DOHH2 (cell line): ENCODE data around the gene TTC7B.

Experiments used
- H3F3A ChIP-seq: fragments of 200-600 bp; sonication (generic), shearing (Covaris generic); 2 replicates; pipeline ENCODE4 v1.6.0; 2016; ENCODE audit warnings: antibody characterized with exemption, mild to moderate bottlenecking; ENCODE audit not compliant: control insufficient read depth, insufficient read depth
- H3K27ac ChIP-seq: fragments of 200-600 bp; sonication (generic); 2 replicates; pipeline ENCODE4 v1.5.1; 2014; ENCODE audit warnings: low read depth, mild to moderate bottlenecking, low read length, moderate library complexity
- H3K27me3 ChIP-seq: fragments of 200-600 bp; sonication (generic); 2 replicates; pipeline ENCODE4 v1.6.1; 2014; ENCODE audit warnings: mild to moderate bottlenecking, low read length, mixed read lengths; ENCODE audit not compliant: control insufficient read depth
- H3K36me3 ChIP-seq: fragments of 200-600 bp; sonication (generic); 2 replicates; pipeline ENCODE4 v1.6.1; 2014; ENCODE audit warnings: mild to moderate bottlenecking, low read length, moderate library complexity, mixed read lengths; ENCODE audit not compliant: control insufficient read depth
- H3K4me1 ChIP-seq: fragments of 200-600 bp; sonication (generic); 2 replicates; pipeline ENCODE4 v1.6.1; 2014; ENCODE audit warnings: mild to moderate bottlenecking, low read length, mixed read lengths; ENCODE audit not compliant: control insufficient read depth
- H3K4me2 ChIP-seq: fragments of 200-600 bp; sonication (generic); 2 replicates; pipeline ENCODE4 v1.6.0; 2014; ENCODE audit warnings: mild to moderate bottlenecking, low read length, moderate library complexity
- H3K4me3 ChIP-seq: fragments of 200-600 bp; sonication (generic); 2 replicates; pipeline ENCODE4 v1.5.1; 2014; ENCODE audit warnings: mild to moderate bottlenecking, low read length, mixed read lengths
- H3K79me2 ChIP-seq: fragments of 200-600 bp; sonication (generic); 2 replicates; pipeline ENCODE4 v1.6.1; 2014; ENCODE audit warnings: mild to moderate bottlenecking, low read length, mixed read lengths; ENCODE audit not compliant: control insufficient read depth
- H3K9me2 ChIP-seq: fragments of 200-600 bp; sonication (generic); replicated peaks from 2 replicates; pipeline ENCODE4 v1.6.1; 2014; ENCODE audit warnings: mild to moderate bottlenecking, low read length, mixed read lengths; ENCODE audit not compliant: control insufficient read depth
- H3K9me3 ChIP-seq: fragments of 200-600 bp; sonication (generic); 2 replicates; pipeline ENCODE4 v1.6.1; 2014; ENCODE audit warnings: antibody characterized with exemption, low read length, mixed read lengths; ENCODE audit not compliant: control insufficient read depth, insufficient read depth
- H4K20me1 ChIP-seq: fragments of 200-600 bp; sonication (generic); 2 replicates; pipeline ENCODE4 v1.6.0; 2014; ENCODE audit warnings: low read depth, mild to moderate bottlenecking, antibody characterized with exemption, low read length, moderate library complexity; ENCODE audit not compliant: control insufficient read depth, insufficient read depth
- CTCF ChIP-seq: fragments of 200-600 bp; sonication (generic); IDR thresholded peaks from one replicate; pipeline ENCODE4 v1.5.1; 2014; ENCODE audit warnings: antibody characterized with exemption, mild to moderate bottlenecking, low read depth, low read length; ENCODE audit not compliant: poor library complexity, severe bottlenecking
- EZH2phosphoT487 ChIP-seq: fragments of 200-600 bp; sonication (generic); IDR thresholded peaks from 2 replicates; pipeline ENCODE4 v1.6.1; 2017; ENCODE audit warnings: borderline replicate concordance, mild to moderate bottlenecking, antibody characterized with exemption, low read length, moderate library complexity, mixed read lengths

The TTC7B gene

GRCh38 chr14:90726656-90727055 is 89.6 kb downstream of the TTC7B start:
- no peak for TF ChIP-seq CTCF
- Histone ChIP-seq H3K27ac (no peak overlapping the region), H3F3A (no peaks in the 10 kb centered on the region), H3K4me3 (no peak overlapping the region), H3K79me2 (no peaks in the 10 kb centered on the region), H3K9me2 (no peaks in the 10 kb centered on the region), H3K36me3 (no peaks in the 10 kb centered on the region), H4K20me1 (no peaks in the 10 kb centered on the region), H3K4me1 (peaks cover 6% of the 10 kb centered on the region; the same call in 1 of the 2 replicates), H3K4me2 (no peak overlapping the region), H3K27me3 (no peaks in the 10 kb centered on the region; the same call in 1 of the 2 replicates), H3K9me3 (no peaks in the 10 kb centered on the region)

DNA sequence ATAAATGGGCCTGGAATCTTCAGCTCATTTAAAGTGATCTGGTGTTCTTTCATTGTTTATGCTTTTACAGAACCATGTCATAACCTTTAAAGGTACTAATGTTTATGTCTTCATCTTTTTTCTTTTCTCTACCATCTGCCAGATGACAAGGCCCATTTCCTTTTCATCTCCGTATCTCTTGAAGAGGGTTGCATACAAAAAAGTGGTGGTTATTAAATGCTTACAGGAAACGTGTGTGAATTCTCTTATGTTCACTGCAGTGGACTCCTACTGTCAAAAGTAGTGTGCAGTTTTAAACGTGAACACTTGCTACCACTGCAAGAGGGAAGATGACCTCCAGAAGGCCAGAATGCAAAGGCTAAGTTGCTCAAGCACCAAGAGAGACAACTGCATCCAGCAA is 91.4 kb downstream of the TTC7B start:
- no peaks in the 10 kb centered on the region for H3K79me2 ChIP-seq
- H3K9me2 ChIP-seq: no peaks in the 10 kb centered on the region
- TF ChIP-seq CTCF (no peak), EZH2phosphoT487 (no peak)
- H4K20me1 ChIP-seq: no peaks in the 10 kb centered on the region
- no peak overlapping the region for H3K27ac ChIP-seq
- no peak overlapping the region for H3K4me3 ChIP-seq
- no peak overlapping the region for H3K4me2 ChIP-seq
- no peaks in the 10 kb centered on the region for H3K36me3 ChIP-seq
- H3K9me3 ChIP-seq: no peaks in the 10 kb centered on the region
- H3K4me1 ChIP-seq: peaks cover 6% of the 10 kb centered on the region; the same call in 1 of the 2 replicates
- peaks cover 5% of the 10 kb centered on the region for H3K27me3 ChIP-seq
- H3F3A ChIP-seq: no peaks in the 10 kb centered on the region

DNA sequence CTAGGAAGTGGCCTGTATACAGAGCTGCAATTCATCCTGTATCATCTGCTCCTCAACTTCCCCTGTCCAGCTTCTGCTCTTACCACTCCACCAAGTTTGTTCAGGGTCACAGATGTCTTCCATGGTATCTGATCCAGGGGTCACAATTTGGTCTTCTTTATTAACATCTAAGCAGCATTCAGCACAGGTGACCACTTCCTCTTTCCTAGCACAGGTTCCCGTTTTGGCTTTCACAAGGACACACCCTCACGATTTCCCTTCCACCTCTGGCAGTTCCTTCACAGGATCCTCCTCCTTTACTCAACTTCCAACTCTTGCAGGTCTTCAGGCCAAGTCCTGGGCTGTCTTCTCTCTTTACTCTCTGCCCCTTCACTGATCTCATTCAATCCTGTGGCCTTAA is 93.6 kb downstream of the TTC7B start:
- no peak overlapping the region for H3K27ac ChIP-seq
- H3K36me3 ChIP-seq: no peaks in the 10 kb centered on the region
- no peak overlapping the region for H3K4me2 ChIP-seq
- no peaks in the 10 kb centered on the region for H3K9me2 ChIP-seq
- peaks cover 5% of the 10 kb centered on the region for H3K27me3 ChIP-seq
- no peaks in the 10 kb centered on the region for H4K20me1 ChIP-seq
- TF ChIP-seq CTCF (no peak), EZH2phosphoT487 (no peak)
- H3K4me3 ChIP-seq: no peak overlapping the region
- peaks cover 6% of the 10 kb centered on the region; the same call in 1 of the 2 replicates for H3K4me1 ChIP-seq
- H3K9me3 ChIP-seq: no peaks in the 10 kb centered on the region
- no peaks in the 10 kb centered on the region for H3K79me2 ChIP-seq
- H3F3A ChIP-seq: no peaks in the 10 kb centered on the region
